Keratinocyte (primary cell): ENCODE results near the gene MYOCOS. TPM values are rescaled to one million over a fixed set of nuclear protein-coding genes. Genes with fewer than 3 reads are reported as not detected.

Experiments used
- DNase-seq: peaks from one replicate; pipeline ENCODE4 v3.0.0-alpha.2; 2011; ENCODE audit warnings: low read depth, missing footprints, low spot score
- FAIRE-seq: peaks from 2 replicates; lab custom pipeline; 2011; peaks lifted over from hg19 to GRCh38; lab: Jason Lieb, UNC
- H2AFZ ChIP-seq: 2 replicates; pipeline ENCODE4 v1.6.0; 2012; ENCODE audit warnings: low read length, control low read depth, inconsistent platforms; ENCODE audit not compliant: control insufficient read depth
- H3K27ac ChIP-seq: 2 replicates; pipeline ENCODE4 v1.5.1; 2011; ENCODE audit warnings: low read length; ENCODE audit not compliant: control insufficient read depth, insufficient read depth
- H3K27me3 ChIP-seq: 3 replicates; pipeline ENCODE4 v1.6.0; 2011; ENCODE audit warnings: low read length; ENCODE audit not compliant: control insufficient read depth, insufficient read depth; ENCODE audit errors: extremely low read depth
- H3K36me3 ChIP-seq, 2 experiments: 2 replicates in 1 of 2; 3 replicates in 1 of 2; pipeline ENCODE4 v1.5.1; 2011; ENCODE audit warnings: low read length in 2 of 2, mild to moderate bottlenecking in 1 of 2; ENCODE audit not compliant: control insufficient read depth in 2 of 2, insufficient read depth in 2 of 2; ENCODE audit errors: extremely low read depth in 1 of 2
- H3K4me1 ChIP-seq: 3 replicates; pipeline ENCODE4 v1.5.1; 2011; ENCODE audit warnings: low read length; ENCODE audit not compliant: control insufficient read depth, insufficient read depth; ENCODE audit errors: extremely low read depth
- H3K4me2 ChIP-seq: 3 replicates; pipeline ENCODE4 v1.6.0; 2011; ENCODE audit warnings: low read depth, low read length; ENCODE audit not compliant: control insufficient read depth, insufficient read depth; ENCODE audit errors: extremely low read depth
- H3K4me3 ChIP-seq, 3 experiments: fragments of 200-600 bp in 1 of 3; sonication (generic) in 1 of 3; 2 replicates in 2 of 3; 3 replicates in 1 of 3; pipeline ENCODE4 v1.5.1; 2011 to 2016; ENCODE audit warnings: low read length in 3 of 3, mild to moderate bottlenecking in 3 of 3, control low read depth in 2 of 3, inconsistent platforms in 1 of 3, low read depth in 1 of 3, mixed read lengths in 1 of 3, mixed run types in 1 of 3, moderate library complexity in 1 of 3; ENCODE audit not compliant: control insufficient read depth in 2 of 3, insufficient read depth in 2 of 3; ENCODE audit errors: extremely low read depth in 1 of 3
- H3K79me2 ChIP-seq: 2 replicates; pipeline ENCODE4 v1.6.0; 2012; ENCODE audit warnings: low read length; ENCODE audit not compliant: control insufficient read depth, insufficient read depth
- H3K9ac ChIP-seq: 3 replicates; pipeline ENCODE4 v1.6.0; 2011; ENCODE audit warnings: low read length; ENCODE audit not compliant: control insufficient read depth, insufficient read depth; ENCODE audit errors: extremely low read depth
- H3K9me1 ChIP-seq: 3 replicates; pipeline ENCODE4 v1.6.0; 2011; ENCODE audit warnings: low read length; ENCODE audit not compliant: control insufficient read depth, insufficient read depth; ENCODE audit errors: extremely low read depth
- H3K9me3 ChIP-seq: 2 replicates; pipeline ENCODE4 v1.5.1; 2012; ENCODE audit warnings: low read depth, low read length; ENCODE audit not compliant: control insufficient read depth
- H4K20me1 ChIP-seq: 3 replicates; pipeline ENCODE4 v1.6.0; 2011; ENCODE audit warnings: low read length; ENCODE audit not compliant: control insufficient read depth, insufficient read depth; ENCODE audit errors: extremely low read depth
- CTCF ChIP-seq, 3 experiments: IDR thresholded peaks in 1 of 3; conservative IDR thresholded peaks in 1 of 3; optimal IDR thresholded peaks in 1 of 3; 2 replicates in 2 of 3; 3 replicates in 1 of 3; pipeline versions ENCODE3 to v1.5.1; 2011; ENCODE audit warnings: low read length in 3 of 3, mild to moderate bottlenecking in 3 of 3, moderate library complexity in 2 of 3, control low read depth in 1 of 3, inconsistent platforms in 1 of 3; ENCODE audit not compliant: insufficient read depth in 2 of 3; ENCODE audit errors: extremely low read depth in 1 of 3
- EZH2 ChIP-seq: IDR thresholded peaks from one replicate; pipeline ENCODE4 v1.6.1; 2012; ENCODE audit warnings: inconsistent platforms, mild to moderate bottlenecking, low read length, moderate library complexity
- dilution Hi-C: fragments of 300-500 bp; cut with MboI; formaldehyde crosslinking; loops from one replicate; pipeline ENCODE4 v1.7.0; 2020; ENCODE audit warnings: low sequenced_read_pairs; ENCODE audit not compliant: extremely low pct_ligation_motif_present
- polyA plus RNA-seq, 5 experiments: library from polyadenylated mRNA; depleted of rRNA in 3 of 5; stranded (reverse) in 3 of 5; stranded (forward) in 1 of 5; unstranded in 1 of 5; fragments of >200 nt; gene quantifications; 1 replicate in 1 of 5; 2 replicates in 3 of 5; 3 replicates in 1 of 5; pipeline versions ENCODE4 v1.2.1 to v1.2.3, GENCODE V29; 2011 to 2012; ENCODE audit warnings: missing spikeins in 2 of 5, low read depth in 1 of 5, low replicate concordance in 1 of 5

MYOCOS gene
- polyA plus RNA-seq, 1 donor (not counting 4 experiments of a cell fraction or from before 2014, with no cell fraction given), result 0.05 TPM

DNA sequence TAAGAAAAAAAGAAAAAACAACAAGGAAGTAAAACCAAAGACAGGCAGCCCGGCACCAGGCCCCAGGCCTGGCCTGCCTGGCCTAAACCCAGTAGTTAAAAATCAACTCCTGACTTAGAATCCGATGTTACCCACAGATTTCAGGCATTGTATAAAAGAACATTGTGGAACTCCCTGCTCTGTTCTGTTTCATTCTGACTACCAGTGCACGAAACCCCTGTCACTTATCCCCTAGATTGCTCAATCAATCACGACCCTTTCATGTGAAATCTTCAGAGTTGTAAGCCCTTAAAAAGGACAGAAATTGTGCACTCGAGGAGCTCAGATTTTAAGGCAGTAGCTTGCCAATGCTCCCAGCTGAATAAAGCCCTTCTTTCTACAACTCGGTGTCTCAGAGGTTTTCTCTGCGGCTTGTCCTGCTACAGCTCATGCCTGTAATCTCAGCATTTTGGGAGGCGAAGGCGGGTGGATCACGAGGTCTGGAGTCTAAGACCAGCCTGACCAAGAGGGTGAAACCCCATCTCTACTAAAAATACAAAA is 15.6 kb upstream of the MYOCOS start:
- Histone ChIP-seq H4K20me1 (no peaks in the 10 kb centered on the region), H3K4me3 (no peak overlapping the region), H3K27ac (no peak overlapping the region), H3K4me1 (no peaks in the 10 kb centered on the region), H3K79me2 (no peaks in the 10 kb centered on the region), H3K27me3 (no peaks in the 10 kb centered on the region), H3K9ac (no peak overlapping the region), H2AFZ (no peak overlapping the region), H3K9me3 (no peaks in the 10 kb centered on the region), H3K36me3 (no peaks in the 10 kb centered on the region), H3K9me1 (no peaks in the 10 kb centered on the region), H3K4me2 (no peak overlapping the region)
- dilution Hi-C loops, result no loop called here
- no peak for FAIRE-seq
- no peak for DNase-seq
- TF ChIP-seq CTCF (optimal IDR thresholded peaks at IDR 0.05 in 1 of 3, IDR thresholded peaks at IDR 0.05 in 1 of 3, conservative IDR thresholded peaks at IDR 0.05 in 1 of 3; ENCODE audit: extremely low read depth in 1 of 3, insufficient read depth in 2 of 3, low read length in 3 of 3), result no peak
- TF ChIP-seq EZH2, result no peak

GRCh38 chr1:171610385-171610784 is 11.7 kb upstream of the MYOCOS start:
- dilution Hi-C loops, result no loop called here
- Histone ChIP-seq H3K4me1 (no peaks in the 10 kb centered on the region), H3K27me3 (no peaks in the 10 kb centered on the region), H2AFZ (no peak overlapping the region), H3K9ac (no peak overlapping the region), H3K4me2 (no peak overlapping the region), H3K9me1 (no peaks in the 10 kb centered on the region), H3K27ac (no peak overlapping the region), H3K36me3 (no peaks in the 10 kb centered on the region), H4K20me1 (no peaks in the 10 kb centered on the region), H3K79me2 (no peaks in the 10 kb centered on the region), H3K9me3 (no peaks in the 10 kb centered on the region), H3K4me3 (no peak overlapping the region)
- DNase-seq (no peak), FAIRE-seq (peak; percentile 26)
- TF ChIP-seq CTCF (optimal IDR thresholded peaks at IDR 0.05 in 1 of 3, IDR thresholded peaks at IDR 0.05 in 1 of 3, conservative IDR thresholded peaks at IDR 0.05 in 1 of 3; ENCODE audit: extremely low read depth in 1 of 3, insufficient read depth in 2 of 3, low read length in 3 of 3) (no peak), EZH2 (no peak)
